CD14-positive monocyte (primary cell): ENCODE data around the gene FAM20B. TPM values are rescaled to one million over a fixed set of nuclear protein-coding genes. Genes with fewer than 3 reads are reported as not detected.

Source experiments
- DNase-seq, 3 donors: peaks; one replicate each; pipeline ENCODE4 v3.0.0-alpha.2; 2011 to 2022
- H2AFZ ChIP-seq: 2 replicates; pipeline ENCODE4 v1.6.0; 2012; ENCODE audit warnings: mild to moderate bottlenecking, low read depth, low read length, inconsistent platforms; ENCODE audit not compliant: insufficient read depth, poor library complexity, severe bottlenecking
- H3K27ac ChIP-seq, 2 donors: 1 replicate in 1 of 2; 2 replicates in 1 of 2; pipeline ENCODE4 v1.5.1; 2012 to 2013; ENCODE audit warnings: low read length in 2 of 2, control low read depth in 1 of 2, inconsistent platforms in 1 of 2, low read depth in 1 of 2, mild to moderate bottlenecking in 1 of 2
- H3K27me3 ChIP-seq, 2 donors: one replicate each; pipeline versions ENCODE4 v1.6.0 to v1.6.1; 2011 to 2013; ENCODE audit warnings: low read length in 2 of 2; ENCODE audit not compliant: control insufficient read depth in 2 of 2, insufficient read depth in 2 of 2
- H3K36me3 ChIP-seq, 2 donors: replicated peaks in 1 of 2; 1 replicate in 1 of 2; 2 replicates in 1 of 2; pipeline versions ENCODE4 v1.5.1 to v1.6.1; 2012 to 2013; ENCODE audit warnings: low read length in 2 of 2, control low read depth in 1 of 2, inconsistent platforms in 1 of 2, mild to moderate bottlenecking in 1 of 2; ENCODE audit not compliant: insufficient read depth in 2 of 2, control insufficient read depth in 1 of 2
- H3K4me1 ChIP-seq, 2 donors: 1 replicate in 1 of 2; 2 replicates in 1 of 2; pipeline versions ENCODE4 v1.5.1 to v1.6.1; 2012 to 2013; ENCODE audit warnings: low read length in 2 of 2, control low read depth in 1 of 2, inconsistent platforms in 1 of 2, mild to moderate bottlenecking in 1 of 2, moderate library complexity in 1 of 2; ENCODE audit not compliant: insufficient read depth in 2 of 2, control insufficient read depth in 1 of 2
- H3K4me2 ChIP-seq: replicated peaks from 2 replicates; pipeline ENCODE3; 2012; ENCODE audit warnings: low read length, moderate library complexity, mild to moderate bottlenecking; ENCODE audit not compliant: poor library complexity, severe bottlenecking; ENCODE audit errors: extremely low read depth
- H3K4me3 ChIP-seq, 3 experiments: fragments of 200-600 bp in 1 of 3; sonication (generic) in 1 of 3; replicated peaks in 1 of 3; 1 replicate in 2 of 3; 2 replicates in 1 of 3; pipeline ENCODE4 v1.5.1; 2011 to 2013; ENCODE audit warnings: low read length in 3 of 3, mild to moderate bottlenecking in 3 of 3, control low read depth in 2 of 3, low read depth in 2 of 3, inconsistent platforms in 1 of 3, moderate library complexity in 1 of 3
- H3K79me2 ChIP-seq: 2 replicates; pipeline ENCODE4 v1.6.0; 2012; ENCODE audit warnings: mild to moderate bottlenecking, control low read depth, inconsistent platforms, low read length, moderate library complexity; ENCODE audit not compliant: insufficient read depth
- H3K9ac ChIP-seq: 2 replicates; pipeline ENCODE4 v1.6.0; 2017; ENCODE audit warnings: low read length, mild to moderate bottlenecking; ENCODE audit not compliant: insufficient read depth, poor library complexity, severe bottlenecking
- H3K9me3 ChIP-seq, 2 donors: replicated peaks in 1 of 2; 1 replicate in 1 of 2; 2 replicates in 1 of 2; pipeline versions ENCODE4 v1.5.1 to v1.6.1; 2012 to 2013; ENCODE audit warnings: low read length in 2 of 2, control low read depth in 1 of 2; ENCODE audit not compliant: control insufficient read depth in 1 of 2, insufficient read depth in 1 of 2
- H4K20me1 ChIP-seq: 2 replicates; pipeline ENCODE4 v1.6.0; 2012; ENCODE audit warnings: mild to moderate bottlenecking, low read length, control low read depth, moderate library complexity; ENCODE audit not compliant: insufficient read depth
- H3K27ac Mint-ChIP-seq, 7 donors: one replicate each; pipeline ENCODE4 v1.8.0; 2020; ENCODE audit warnings: mild to moderate bottlenecking in 7 of 7, mixed read lengths in 7 of 7, moderate library complexity in 6 of 7, inconsistent platforms in 2 of 7
- H3K27me3 Mint-ChIP-seq, 3 donors: one replicate each; pipeline ENCODE4 v1.8.0; 2021 to 2022; ENCODE audit warnings: low read depth in 3 of 3, mild to moderate bottlenecking in 3 of 3, mixed read lengths in 3 of 3, moderate library complexity in 3 of 3, inconsistent platforms in 1 of 3
- H3K36me3 Mint-ChIP-seq, 2 donors: one replicate each; pipeline ENCODE4 v1.8.0; 2020; ENCODE audit warnings: mixed read lengths in 2 of 2, inconsistent platforms in 1 of 2, mild to moderate bottlenecking in 1 of 2
- H3K4me1 Mint-ChIP-seq: one replicate; pipeline ENCODE4 v1.8.0; 2020; ENCODE audit warnings: mild to moderate bottlenecking, mixed read lengths
- H3K4me3 Mint-ChIP-seq, 2 donors: one replicate each; pipeline ENCODE4 v1.8.0; 2020; ENCODE audit warnings: mild to moderate bottlenecking in 2 of 2, mixed read lengths in 2 of 2, moderate library complexity in 1 of 2
- H3K9me3 Mint-ChIP-seq, 7 donors: one replicate each; pipeline ENCODE4 v1.8.0; 2020 to 2022; ENCODE audit warnings: mixed read lengths in 7 of 7, mild to moderate bottlenecking in 6 of 7, moderate library complexity in 6 of 7, inconsistent platforms in 2 of 7
- CTCF ChIP-seq: fragments of 200-600 bp; IDR thresholded peaks from one replicate; pipeline ENCODE4 v1.8.0; 2022; ENCODE audit warnings: antibody characterized with exemption, mild to moderate bottlenecking
- WGBS: methylation state at CpG from one replicate; pipeline ENCODE4 v1.1.5; 2013; ENCODE audit warnings: missing lambda C conversion rate; ENCODE audit not compliant: insufficient coverage; 5-methylcytosine and 5-hydroxymethylcytosine counted together
- intact Hi-C, 2 donors: fragments of 100-400 bp; cut with micrococcal nuclease; formaldehyde crosslinking; loops; one replicate each; pipeline versions ENCODE4 v1.15.0 to v1.15.1; 2023
- polyA plus RNA-seq, 3 donors: library from polyadenylated mRNA; depleted of rRNA in 1 of 3; unstranded in 2 of 3; stranded (reverse) in 1 of 3; fragments of 300-500 nt in 2 of 3; fragments of >200 nt in 1 of 3; fragmentation: Illumina TruSeq in 2 of 3; gene quantifications; 1 replicate in 2 of 3; 2 replicates in 1 of 3; pipeline ENCODE4 v1.2.3, GENCODE V29; 2012 to 2021

FAM20B gene
- polyA plus RNA-seq, 3 donors = 4.0 to 6.7 (median 4.4) TPM

GRCh38 chr1:179108644-179109043 is 83.0 kb downstream of the FAM20B start:
- H3K27ac ChIP-seq = no peak overlapping the region
- no peak overlapping the region for H2AFZ ChIP-seq
- DNase-seq = no peak
- H3K9ac ChIP-seq = no peak overlapping the region
- Mint-ChIP-seq H3K27ac (peak overlapping the region in 1 of 7 donors; percentile 52), H3K4me1 (no peaks in the 10 kb centered on the region), H3K4me3 (no peak overlapping the region), H3K9me3 (peaks cover 0 to 1% (median 0%) of the 10 kb centered on the region in 7 donors), H3K36me3 (peaks cover 42 to 59% of the 10 kb centered on the region in 2 donors), H3K27me3 (peaks cover 0 to 1% (median 0%) of the 10 kb centered on the region in 3 donors)
- no peaks in the 10 kb centered on the region for H3K9me3 ChIP-seq
- no peak overlapping the region for H3K4me2 ChIP-seq
- H3K4me3 ChIP-seq = no peak overlapping the region
- TF ChIP-seq CTCF = no peak
- no peaks in the 10 kb centered on the region for H3K27me3 ChIP-seq
- intact Hi-C loops = no loop called here
- WGBS = no CpG with 5 or more reads among the region's 2 CpGs
- no peaks in the 10 kb centered on the region for H3K4me1 ChIP-seq
- no peaks in the 10 kb centered on the region for H3K79me2 ChIP-seq
- H3K36me3 ChIP-seq = peaks cover 29 to 59% of the 10 kb centered on the region in 2 donors
- H4K20me1 ChIP-seq = no peaks in the 10 kb centered on the region

GRCh38 chr1:179115181-179115580 is 89.5 kb downstream of the FAM20B start:
- Histone ChIP-seq H3K9ac (no peak overlapping the region), H4K20me1 (no peaks in the 10 kb centered on the region), H3K36me3 (peaks cover 26 to 67% of the 10 kb centered on the region in 2 donors), H3K79me2 (no peaks in the 10 kb centered on the region), H3K9me3 (no peaks in the 10 kb centered on the region), H3K4me2 (no peak overlapping the region), H2AFZ (no peak overlapping the region), H3K4me3 (no peak overlapping the region), H3K4me1 (no peaks in the 10 kb centered on the region), H3K27ac (no peak overlapping the region), H3K27me3 (no peaks in the 10 kb centered on the region)
- no peaks in the 10 kb centered on the region for H3K4me1 Mint-ChIP-seq
- no peaks in the 10 kb centered on the region for H3K27me3 Mint-ChIP-seq
- peak overlapping the region in 1 of 7 donors; percentile 61 for H3K27ac Mint-ChIP-seq
- intact Hi-C loops = no loop called here
- no peak for TF ChIP-seq CTCF
- H3K36me3 Mint-ChIP-seq = peaks cover 39 to 78% of the 10 kb centered on the region in 2 donors
- no peak overlapping the region for H3K4me3 Mint-ChIP-seq
- WGBS = no CpG with 5 or more reads among the region's 3 CpGs
- DNase-seq = no peak
- peaks cover 0 to 2% (median 0%) of the 10 kb centered on the region in 7 donors for H3K9me3 Mint-ChIP-seq
